Right renal pelvis (tissue), 4 donors: ENCODE results near the gene DPY19L3. TPM values are rescaled to one million over a fixed set of nuclear protein-coding genes. Genes with fewer than 3 reads are reported as not detected.
"Not testable (repeated sequence)": the region's sequence is repeated elsewhere in the genome, so short reads cannot be mapped to it uniquely, and the experiment has no call there.

Experiments
- DNase-seq, 4 donors: peaks; one replicate each; pipeline ENCODE4 v3.0.0-alpha.2; 2013; ENCODE audit warnings: low read depth in 4 of 4, low spot score in 3 of 4, missing footprints in 1 of 4
- polyA plus RNA-seq, 4 donors: library from polyadenylated mRNA; unstranded; fragments of 120-200 nt; gene quantifications; one replicate each; pipeline ENCODE4 v1.2.1, GENCODE V29; 2013; ENCODE audit not compliant: insufficient read length in 4 of 4

Gene DPY19L3, protein sequence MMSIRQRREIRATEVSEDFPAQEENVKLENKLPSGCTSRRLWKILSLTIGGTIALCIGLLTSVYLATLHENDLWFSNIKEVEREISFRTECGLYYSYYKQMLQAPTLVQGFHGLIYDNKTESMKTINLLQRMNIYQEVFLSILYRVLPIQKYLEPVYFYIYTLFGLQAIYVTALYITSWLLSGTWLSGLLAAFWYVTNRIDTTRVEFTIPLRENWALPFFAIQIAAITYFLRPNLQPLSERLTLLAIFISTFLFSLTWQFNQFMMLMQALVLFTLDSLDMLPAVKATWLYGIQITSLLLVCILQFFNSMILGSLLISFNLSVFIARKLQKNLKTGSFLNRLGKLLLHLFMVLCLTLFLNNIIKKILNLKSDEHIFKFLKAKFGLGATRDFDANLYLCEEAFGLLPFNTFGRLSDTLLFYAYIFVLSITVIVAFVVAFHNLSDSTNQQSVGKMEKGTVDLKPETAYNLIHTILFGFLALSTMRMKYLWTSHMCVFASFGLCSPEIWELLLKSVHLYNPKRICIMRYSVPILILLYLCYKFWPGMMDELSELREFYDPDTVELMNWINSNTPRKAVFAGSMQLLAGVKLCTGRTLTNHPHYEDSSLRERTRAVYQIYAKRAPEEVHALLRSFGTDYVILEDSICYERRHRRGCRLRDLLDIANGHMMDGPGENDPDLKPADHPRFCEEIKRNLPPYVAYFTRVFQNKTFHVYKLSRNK
- 10 to 100 TPM; 60.3 to 72.5 (median 67.3) TPM for polyA plus RNA-seq

DNA sequence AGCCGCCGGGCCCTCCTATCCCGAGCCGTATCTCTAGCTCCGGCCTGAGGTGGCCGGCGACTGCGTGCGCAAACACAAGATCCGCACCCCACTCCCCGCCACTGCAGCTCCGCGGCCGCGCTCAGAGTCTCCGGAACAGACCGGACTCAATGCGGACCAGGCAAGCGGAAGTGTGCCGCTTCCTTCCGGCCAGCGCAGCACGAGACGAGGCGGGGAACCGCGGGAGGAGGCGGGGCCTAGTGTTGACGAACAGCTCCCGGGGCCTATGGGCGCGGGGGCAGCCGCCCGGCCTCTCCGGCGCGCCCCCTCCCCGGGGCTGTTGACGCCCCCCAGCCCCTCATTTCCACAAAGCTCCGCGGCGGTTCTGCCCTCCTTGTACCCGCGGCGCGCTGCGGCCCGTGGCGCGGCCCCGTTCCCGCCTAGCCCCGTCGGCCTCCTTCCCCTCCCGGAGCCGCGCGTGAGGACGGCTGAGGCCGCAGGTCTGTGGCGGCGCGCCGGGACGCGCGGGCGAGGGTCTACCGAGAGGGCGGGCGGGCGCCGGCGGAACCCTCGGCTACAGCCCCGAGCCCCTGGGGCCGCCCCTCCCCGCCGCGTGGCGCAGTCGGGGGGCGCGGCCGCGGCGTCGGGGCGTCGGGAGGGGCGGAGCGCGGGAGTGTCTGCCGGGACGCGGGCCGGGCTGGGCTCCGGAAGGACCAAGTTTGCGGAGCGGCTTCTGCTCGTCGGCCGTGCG lies at the start of gene DPY19L3:
Gene DPY19L3, plus strand, starts transcription at position 340 of the 730 bp plus-strand sequence. CDS start 2,484 bp downstream, outside the sequence.
- DNase-seq: peak; percentile 87 to 92 (median 90)

DNA sequence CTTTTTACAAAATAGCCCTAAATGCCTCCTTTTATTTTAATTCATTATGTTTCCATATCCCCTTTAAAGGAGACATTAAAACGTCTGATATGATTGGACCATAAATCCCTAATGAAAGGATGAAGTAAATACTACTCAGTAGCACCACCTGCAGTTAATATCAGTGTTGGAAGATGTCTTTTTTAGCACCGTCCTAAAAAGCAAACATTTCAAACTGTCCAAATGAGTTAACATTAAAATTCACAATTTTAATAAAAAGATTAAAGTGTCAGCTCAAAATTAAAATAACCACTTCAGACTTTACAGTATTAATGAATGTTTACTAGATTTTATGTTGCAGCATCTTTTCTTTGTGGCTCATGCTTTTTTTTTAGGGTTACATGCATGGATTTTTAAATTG lies 47.9 kb upstream of the DPY19L3 start:
- no peak for DNase-seq

DNA sequence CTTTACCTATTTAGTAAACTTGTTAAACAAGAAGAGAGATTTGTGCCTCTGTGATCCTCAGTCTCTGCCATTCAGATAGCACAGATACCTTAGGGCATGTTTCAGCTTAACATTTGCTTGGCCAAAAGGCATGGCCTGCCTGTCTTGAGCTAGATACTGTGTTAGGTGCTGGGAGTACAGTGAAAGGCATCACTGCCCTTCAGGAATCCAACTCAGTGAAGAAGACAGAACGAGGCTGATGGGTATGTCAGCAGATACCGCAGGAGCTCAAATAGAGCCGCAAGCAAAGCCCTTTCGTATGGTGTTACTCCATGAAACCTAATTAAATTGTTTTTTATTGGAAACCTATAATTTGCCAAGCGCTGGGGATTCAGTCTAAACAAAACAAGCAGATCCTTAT lies 47.2 kb upstream of the DPY19L3 start:
- no peak for DNase-seq

DNA sequence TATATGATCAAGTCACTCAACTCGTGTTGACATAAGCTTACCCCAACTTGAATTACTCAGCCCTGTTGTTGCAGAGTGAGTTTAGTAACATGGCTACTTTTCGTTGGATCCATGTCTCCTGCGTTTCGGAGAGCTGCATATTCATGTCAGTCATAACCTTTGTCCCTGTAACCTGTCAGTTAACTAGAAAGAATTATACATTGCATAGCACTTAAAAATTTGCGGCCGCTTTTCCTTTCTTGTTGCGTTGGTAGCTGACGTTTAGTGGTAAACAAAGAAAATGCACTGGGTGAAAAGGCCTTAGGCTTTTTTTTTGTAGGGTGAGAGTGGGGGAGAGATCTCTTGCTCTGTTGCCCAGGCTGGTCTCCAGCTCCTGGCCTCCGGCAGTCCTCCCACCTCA lies 46.0 kb upstream of the DPY19L3 start:
- DNase-seq: no peak

DNA sequence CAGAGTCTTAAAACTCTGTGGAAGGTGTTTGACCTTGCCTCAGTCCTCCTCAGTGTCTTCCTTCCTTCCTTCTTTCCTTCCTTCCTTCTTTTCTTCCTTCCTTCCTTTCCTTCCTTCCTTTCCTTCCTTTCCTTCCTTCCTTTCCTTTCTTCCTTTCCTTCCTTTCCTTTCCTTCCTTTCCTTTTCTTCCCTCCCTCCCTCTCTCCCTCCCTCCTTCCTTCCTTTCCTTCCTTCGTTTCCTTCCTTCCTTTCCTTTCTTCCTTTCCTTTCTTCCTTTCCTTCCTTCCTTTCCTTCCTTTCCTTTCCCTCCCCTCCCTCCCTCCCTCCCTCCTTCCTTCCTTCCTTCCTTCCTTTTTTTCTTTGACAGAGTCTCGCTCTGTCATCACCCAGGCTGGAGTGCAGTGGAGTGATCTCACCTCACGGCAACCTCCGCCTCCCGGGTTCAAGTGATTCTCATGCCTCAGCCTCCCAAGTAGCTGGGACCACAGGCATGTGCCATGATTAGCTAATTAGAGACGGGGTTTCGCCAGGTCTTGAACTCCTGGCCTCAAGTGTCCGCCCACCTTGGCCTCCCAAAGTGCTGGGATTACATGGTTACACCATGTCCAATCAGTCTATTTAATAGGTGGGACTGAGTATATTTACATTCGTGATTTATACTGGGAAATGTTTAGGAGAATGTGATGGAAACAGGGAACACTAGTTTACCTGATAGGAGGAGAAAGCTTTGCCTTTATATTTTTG lies 43.8 kb upstream of the DPY19L3 start:
- DNase-seq: no peak

DNA sequence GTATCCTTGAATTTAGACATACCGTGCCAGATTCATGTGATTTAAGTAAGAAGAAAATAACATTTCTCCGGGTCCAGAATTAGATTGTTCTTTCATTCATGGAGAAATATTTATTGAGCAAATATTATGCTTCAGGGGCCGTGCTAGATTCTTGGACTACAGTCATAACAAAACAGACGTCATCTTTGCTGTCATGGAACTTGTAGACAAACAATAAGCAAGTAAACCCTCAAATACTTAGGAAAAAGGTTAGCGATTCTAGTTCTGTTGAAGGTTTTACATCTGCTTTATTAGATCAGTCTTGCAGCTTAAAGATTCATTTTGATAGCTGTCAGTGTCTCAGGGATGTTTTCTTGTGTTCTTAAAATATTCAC lies 43.3 kb upstream of the DPY19L3 start:
- no peak for DNase-seq

DNA sequence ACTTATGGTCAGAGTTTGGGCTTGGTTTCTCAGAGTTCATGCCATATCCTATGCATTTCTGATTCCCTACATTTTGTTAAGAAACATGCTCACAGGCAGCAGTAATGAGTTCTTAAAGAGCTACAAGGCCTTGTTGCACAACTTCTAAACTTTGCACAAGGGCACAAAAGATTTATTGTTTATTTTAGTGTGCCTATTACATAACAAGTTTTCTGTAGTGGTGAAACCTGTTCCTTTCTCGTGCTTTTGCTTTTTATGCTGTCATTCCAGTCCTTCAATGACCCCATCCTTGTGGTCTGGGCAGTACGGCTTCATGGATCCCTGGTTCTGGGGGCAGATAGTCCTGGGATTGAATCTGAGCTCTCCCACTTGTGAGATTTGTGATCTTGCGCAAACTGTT lies 42.4 kb upstream of the DPY19L3 start:
- DNase-seq: no peak

DNA sequence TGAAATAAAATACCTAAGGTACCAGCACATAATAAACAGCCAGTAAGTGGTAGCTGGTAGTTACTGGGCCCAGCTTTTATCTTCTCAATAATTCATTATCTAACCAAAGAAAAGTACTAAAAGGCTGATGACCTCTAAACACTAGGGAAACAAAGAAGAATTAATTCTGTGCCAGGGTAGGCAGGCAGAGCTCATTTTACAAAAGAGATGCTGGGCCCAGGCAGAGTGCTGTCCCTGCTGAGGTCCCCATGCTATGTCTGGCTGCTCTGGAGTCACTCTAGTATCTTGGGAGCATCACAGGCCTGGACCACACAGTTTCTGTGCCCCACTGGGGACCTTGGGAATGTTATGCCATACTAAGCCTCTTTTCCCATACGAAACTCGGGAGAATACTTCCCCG lies 41.9 kb upstream of the DPY19L3 start:
- no peak for DNase-seq

DNA sequence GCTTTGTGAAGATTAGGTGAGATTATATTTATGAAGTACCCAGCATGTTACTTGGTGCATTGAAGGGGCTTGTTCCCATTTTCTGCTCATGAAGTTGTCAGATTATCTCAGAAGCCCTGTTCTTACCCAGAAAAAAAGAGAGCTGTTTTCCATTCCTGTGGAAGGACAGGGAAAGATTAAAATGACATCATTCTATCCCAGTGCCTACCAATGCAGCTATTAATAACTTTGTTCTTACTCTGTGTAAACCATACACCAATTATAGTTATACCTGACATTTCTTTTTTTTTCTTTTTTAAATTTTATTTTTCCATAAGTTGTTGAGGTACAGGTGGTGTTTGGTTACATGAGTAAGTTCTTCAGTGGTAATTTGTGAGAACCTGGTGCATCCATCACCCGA lies 41.5 kb upstream of the DPY19L3 start:
- DNase-seq: no peak

DNA sequence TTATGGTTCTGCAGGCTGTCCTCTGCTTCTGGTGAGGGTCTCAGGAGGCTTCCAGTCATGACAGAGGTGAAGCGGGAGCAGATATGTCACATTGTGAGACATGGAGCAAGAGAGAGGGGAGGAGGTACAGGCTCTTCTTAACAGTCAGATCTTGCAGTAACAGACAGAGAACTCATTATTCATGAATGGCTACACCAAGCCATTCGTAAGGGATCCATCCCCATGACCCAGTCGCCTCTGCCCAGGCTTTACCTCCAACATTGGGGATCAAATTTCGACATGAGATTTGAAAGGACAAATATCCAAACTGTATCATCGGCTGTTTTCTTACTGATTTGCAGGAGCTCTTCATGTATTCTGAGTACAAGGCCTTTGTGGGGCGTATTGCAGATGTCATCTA lies 38.5 kb upstream of the DPY19L3 start:
- DNase-seq: no peak

DNA sequence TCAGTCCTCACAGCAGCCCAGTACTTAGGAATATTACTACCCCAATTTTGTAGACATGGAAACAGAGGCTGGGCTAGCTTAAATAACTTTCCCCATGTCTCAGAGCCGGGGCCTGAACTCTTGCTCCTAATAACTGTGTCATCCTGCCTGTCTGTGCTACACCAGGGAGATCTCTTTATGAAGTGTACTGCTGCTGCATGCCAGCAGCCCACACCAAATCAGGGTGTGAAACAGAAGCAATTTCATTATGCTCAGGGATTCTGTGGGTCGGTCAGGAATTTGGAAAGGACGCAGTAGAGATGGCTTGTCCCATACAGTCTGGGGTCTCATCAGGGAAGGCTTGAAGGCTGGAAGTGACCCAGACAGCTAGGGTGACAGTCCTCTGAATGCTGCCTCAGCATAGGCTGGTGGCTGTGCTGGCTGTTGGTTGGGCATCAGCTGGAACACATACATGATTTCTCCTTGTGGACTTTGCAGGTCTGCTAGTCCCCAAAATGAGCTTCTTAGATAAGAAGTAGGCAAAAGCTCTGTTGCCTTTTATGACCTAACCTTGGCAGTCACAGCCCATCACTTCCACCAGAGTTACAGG lies 37.5 kb upstream of the DPY19L3 start:
- no peak for DNase-seq

DNA sequence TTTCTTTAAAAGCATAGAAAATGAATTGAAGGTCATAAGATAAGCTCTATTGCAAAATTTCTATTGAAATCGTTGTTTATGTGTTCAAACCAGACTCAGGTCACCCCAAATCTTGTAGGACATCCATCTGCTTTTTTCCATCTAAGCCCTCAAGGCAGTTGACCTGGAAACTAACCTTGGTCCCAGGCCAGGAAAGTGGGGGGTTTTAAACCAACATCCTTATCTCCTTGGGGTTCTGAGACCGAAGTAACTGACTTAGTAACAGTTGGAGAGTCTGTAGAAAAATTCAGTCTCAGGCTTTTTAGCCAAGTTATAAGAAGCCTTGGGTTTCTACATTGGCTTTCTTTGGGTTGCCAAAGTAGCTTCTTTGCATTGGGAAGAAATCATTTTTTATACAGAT lies 36.8 kb upstream of the DPY19L3 start:
- no peak for DNase-seq

DNA sequence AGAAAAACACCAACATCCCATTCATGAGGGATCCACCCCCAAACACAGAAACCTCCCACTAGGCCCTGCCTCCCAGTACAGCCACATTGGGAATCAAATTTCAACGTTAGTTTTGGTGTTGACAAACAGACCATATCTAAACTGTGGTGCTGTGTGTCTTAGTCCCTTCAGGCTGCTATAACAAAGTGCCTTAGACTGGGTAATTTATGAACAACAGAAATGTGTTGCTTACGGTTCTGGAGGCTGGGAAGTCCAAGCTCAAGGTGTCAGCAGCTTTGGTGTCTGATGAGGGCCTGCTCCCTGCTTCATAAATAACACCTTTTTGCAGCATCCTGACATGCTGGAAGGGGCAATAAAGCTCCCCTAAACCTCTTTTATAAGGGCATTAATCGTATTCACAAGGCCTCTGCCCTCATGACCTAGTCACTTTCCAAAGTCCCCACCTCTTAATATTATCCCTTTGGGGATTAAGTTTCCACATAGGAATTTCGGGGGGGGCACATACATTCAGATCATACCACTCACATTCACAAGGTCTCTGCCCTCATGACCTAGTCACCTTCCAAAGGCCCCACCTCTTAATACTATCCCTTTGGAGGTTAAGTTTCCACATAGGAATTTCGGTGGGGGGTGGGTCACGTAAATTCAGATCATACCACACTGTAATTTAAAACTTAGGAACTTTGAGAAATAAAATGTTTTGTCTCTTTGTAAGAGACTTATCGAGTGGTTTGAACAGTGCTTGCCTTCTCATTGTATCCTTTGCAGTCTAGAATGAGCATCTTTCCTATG lies 32.6 kb upstream of the DPY19L3 start:
- no peak for DNase-seq

DNA sequence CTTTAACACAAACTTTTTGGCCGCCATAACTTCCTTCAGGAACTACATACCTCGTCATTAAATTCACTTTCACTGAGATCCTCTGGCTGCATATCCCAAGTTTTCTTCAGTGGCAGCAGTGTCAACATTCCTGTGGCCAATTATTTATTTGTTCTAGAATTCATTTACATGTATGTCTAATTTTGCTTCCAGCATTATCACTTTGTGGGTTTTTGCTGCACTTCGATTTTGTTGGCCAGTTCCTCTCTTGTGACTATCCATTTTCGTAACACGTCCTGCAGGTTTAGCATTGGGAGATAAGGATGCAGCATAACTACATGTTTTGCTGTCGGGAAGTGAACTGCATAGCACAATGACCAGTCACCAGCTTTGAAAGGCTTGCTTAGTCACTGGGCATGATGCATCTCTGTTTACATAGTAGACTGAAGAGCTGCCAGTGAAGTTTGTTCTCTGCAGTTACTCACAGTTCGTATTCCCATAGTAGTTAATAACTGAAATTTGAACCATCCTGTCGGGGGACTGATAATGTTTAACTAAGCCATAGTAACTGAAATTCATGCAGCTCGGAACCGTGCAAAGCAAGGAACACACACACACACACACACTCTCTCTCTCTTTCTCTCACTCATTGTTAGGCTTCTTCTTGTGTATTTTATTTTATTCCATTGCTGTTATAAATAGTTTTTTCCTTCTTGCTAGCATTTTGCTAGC lies 31.8 kb upstream of the DPY19L3 start:
- peak in 1 of 4 donors; percentile 39 for DNase-seq

DNA sequence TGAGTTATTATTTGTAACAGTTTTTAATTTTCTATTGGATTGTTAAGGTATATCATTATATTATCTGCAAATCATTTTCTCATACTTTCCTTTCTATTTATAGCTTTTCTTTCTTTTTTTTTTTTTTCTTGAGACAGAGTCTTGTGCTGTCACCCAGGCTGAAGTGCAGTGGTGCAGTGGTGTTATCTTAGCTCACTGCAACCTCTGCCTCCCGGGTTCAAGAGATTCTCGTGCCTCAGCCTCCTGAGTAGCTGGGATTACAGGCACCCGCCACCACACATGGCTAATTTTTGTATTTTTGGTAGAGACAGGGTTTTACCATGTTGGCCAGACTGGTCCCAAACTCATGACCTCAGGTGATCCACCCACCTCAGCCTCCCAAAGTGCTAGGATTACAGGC lies 31.2 kb upstream of the DPY19L3 start:
- not testable (repeated sequence) for DNase-seq

DNA sequence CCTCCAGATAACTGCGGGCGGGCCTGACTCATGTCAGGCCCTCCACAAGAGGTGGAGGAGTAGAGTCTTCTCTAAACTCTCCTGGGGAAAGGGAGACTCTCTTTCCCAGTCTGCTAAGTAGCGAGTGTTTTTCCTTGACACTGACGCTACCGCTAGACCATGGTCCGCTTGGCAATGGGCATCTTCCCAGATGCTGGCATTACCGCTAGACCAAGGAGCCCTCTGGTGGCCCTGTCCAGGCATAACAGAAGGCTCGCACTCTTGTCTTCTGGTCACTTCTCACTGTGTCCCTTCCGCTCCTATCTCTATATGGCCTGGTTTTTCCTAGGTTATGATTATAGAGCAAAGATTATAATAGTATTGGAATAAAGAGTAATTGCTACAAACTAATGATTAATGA lies 28.5 kb upstream of the DPY19L3 start:
- DNase-seq: not testable (repeated sequence)

DNA sequence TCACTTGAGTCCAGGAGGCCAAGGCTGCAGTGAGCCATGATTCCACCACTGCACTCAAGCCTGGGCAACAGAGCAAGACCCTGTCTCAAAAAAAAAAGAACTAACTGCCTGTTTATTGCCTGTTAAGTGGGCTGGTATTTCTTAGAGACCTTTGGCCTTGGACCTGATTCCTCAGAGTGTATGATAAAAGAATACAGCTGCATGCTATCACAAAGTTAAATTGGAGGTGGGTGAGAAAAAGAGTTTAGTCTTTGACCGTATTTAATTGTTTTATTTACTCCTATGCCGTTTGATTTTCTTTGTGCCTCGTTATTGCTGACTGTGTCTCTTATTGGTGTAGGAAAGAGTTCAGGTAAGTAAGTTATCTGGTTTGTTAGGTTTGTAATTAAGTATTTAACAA lies 25.3 kb upstream of the DPY19L3 start:
- DNase-seq: no peak

DNA sequence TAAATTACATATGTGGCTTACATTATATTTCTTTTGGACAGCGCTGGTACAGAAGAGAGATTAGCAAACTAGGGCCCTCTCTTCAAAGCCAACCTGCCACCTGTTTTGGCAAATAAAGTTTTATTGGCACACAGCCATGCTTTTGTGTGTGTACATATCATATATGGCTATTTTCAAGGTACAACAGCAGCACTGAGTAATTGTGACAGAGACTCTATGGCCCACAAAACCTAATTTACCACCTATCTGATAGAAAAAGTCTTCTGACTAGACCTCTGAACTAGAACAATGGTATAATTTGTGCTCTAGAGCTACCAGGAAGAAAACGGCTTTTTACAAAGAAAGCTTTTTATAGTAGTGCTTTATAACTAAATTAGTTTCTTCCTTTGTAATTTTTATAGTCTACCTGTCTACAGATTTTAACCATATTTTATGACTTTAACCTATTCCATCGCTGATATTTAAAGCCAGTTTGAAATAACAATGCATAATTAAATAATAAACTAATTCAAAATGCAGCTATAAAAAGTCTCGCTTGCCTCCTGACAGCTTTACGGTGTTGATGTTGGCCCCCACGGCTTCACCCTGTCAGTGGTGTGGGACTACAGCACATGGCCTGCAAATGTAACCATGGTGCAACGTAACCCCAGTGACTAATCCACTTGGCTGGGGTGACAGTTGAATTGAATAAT lies 17.7 kb upstream of the DPY19L3 start:
- DNase-seq: no peak
